Measurements from ENCODE around the gene KSR2.
"Not testable (repeated sequence)": the region's sequence is repeated elsewhere in the genome, so short reads cannot be mapped to it uniquely, and the experiment has no call there.

KSR2 gene

DNA sequence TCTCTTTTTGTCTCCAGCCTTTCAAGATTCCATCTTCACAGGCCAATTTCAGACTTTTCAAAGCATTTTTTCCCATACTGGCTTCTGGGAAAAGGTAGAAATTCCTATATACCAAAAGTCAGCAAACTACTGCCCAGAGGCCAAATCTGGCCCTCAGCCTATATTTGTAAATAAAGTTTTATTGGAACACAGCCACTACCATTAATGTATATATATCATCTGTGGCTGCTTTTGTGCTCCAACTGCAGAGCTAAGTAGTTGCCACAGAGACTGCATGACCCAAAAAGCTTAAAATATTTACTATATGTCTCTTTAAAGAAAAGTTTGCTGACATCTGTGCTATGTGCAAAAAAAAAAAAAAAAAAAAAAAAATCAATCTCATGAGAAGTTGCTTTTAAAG is 76.3 kb downstream of the KSR2 start:
- DNase-seq (ENCODE audit: low read depth, low spot score): no peak

DNA sequence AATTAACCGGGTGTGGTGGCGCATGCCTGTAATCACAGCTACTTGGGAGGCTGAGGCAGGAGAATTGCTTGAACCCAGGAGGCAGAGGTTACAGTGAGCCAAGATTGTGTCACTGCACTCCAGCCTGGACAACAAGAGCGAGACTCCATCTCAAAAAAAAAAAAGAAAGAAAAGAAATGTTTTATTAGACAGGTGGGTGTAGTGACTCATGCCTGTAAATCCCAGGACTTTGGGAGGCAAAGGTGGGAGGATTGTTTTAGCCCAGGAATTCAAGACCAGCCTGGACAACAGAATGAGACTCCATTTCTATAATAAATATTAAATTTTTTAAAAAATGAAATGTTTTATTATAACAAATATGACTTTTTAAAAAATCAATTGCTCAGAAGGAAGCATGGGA is 77.5 kb downstream of the KSR2 start:
- not testable (repeated sequence) for DNase-seq (ENCODE audit: low read depth, low spot score)

DNA sequence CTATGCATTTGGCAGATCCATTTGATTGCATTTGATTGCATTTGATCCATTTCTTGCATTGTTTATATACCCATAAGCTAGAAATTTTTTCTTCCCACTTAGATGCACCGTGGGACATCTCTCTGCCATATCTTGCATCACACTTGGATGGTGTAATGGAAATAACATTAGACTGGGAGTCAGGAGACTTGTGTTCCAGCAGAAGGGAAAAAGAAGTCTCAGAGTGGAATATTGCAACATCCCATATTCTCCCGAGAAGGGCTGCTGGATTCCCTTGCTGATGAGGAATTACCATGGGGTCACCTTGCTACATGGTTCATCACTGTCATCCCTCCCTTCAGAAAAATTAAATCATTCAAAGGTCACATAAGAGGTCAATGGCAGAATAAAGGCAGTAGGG is 78.1 kb downstream of the KSR2 start:
- DNase-seq (ENCODE audit: low read depth, low spot score): no peak

DNA sequence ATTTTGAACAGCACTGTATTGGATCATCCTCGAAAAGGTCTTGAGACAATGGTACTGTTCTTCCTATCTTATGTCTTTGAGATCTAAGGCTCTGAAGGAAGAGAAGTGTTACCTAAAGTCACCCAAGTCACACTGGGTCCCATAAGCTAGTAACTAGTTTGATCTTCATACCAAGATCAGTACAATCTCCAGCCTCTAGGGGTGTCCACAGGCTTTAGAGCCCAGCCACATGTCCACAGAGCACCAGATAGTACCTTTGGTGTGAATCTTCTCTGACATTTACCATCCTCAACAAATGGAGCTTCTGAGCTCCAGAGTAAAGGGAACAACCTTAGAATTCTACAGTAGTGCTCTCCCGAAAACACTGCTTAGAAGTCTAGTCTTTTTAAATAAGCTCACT is 78.7 kb downstream of the KSR2 start:
- DNase-seq (ENCODE audit: low read depth, low spot score): no peak

DNA sequence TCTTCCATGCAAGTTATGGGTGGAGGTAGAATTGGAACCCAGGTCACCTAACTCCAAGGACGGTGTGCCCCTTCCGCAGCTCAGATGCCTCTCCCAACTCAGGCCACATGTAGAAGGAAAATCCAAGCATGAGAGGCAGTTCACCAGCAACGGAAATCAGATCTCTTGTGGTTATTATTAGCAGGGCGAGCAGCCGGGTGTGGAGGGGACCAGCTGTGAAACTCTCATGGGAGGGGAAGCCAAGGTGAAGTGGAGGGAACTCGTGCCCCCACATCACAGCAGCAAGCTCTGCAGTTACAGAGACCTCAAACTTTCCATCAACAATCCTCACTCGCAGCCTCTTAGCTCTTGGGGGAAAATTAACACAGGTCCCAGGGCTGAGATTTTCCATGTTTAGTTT is 79.7 kb downstream of the KSR2 start:
- no peak for DNase-seq (ENCODE audit: low read depth, low spot score)

DNA sequence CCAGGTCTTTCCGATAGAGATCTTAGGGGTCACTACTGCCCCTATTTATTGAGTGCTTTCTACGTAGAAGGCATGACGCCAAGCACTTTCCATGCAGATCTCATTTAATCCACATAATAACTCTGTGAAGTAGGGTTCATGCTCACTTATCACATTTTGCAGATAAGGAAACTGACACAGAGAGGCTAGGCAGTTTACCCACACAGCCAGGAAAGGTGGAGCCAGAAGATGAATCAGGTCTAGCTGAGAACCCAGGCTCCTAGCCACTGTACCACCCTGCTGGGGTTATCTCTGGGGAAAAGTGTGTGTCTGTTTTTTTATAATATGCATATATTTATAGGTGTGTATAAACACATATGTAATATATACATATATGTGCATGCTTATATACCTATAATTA is 83.6 kb downstream of the KSR2 start:
- DNase-seq (ENCODE audit: low read depth, low spot score): no peak

DNA sequence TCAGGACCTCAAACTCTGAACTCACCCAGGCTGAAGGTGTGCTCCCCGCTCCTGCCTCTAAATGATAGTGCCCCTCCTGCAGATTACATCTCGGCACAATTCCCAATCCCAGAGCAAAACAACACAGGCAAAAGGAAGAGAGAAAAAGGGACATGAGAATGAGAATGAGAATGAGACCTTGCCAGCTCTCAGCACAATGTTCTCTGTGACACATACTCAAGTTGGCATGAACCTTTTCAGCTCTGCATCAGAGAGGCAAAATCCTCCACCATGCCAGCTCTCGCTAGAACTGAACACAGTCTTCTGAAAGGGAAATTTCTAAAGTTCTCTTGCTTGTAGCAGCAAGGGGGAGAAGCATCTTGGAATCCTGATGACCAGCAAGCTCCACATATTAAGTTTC is 84.6 kb downstream of the KSR2 start:
- no peak for DNase-seq (ENCODE audit: low read depth, low spot score)

DNA sequence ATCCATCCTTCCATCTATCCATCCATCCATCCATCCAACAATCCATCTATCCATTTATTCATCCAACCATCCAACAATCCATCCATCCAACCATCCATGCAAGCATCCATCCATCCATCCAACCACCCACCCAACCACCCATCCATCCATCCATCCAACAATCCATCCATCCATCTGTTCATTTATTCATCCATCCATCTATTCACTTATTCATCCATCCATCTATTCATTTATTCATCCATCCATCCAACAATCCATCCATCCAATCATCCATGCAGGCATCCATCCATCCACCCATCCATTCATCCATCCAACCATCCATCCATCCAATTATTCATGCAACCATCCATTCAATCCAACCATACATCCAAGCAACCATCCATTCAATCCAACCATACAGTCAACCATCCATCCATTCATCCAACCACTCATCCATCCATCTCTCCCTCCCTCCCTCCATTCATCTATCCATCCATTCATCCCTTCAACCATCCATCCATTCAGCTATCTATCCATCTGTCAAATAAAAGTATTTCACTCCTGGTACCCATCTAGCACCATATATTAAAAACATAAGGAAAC is 86.1 kb downstream of the KSR2 start:
- no peak for DNase-seq (ENCODE audit: low read depth, low spot score)

DNA sequence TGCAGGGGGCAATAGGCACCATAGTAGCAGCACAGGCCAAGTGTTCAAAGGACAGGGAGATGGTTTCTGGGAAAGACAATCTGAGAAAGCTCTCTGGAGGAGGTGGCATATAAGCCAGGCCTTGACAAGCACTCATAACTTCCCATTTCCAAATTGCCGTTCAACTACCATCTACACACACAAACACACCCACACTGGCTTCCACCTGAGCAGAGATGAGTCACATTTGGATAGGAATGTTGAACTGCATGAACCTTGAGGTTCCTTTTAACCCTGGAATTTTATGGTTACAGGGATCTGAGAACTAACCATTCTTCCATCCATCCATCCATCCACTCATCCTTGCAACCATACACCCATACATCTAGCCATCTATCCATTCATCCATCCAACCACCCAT is 86.6 kb downstream of the KSR2 start:
- no peak for DNase-seq (ENCODE audit: low read depth, low spot score)

DNA sequence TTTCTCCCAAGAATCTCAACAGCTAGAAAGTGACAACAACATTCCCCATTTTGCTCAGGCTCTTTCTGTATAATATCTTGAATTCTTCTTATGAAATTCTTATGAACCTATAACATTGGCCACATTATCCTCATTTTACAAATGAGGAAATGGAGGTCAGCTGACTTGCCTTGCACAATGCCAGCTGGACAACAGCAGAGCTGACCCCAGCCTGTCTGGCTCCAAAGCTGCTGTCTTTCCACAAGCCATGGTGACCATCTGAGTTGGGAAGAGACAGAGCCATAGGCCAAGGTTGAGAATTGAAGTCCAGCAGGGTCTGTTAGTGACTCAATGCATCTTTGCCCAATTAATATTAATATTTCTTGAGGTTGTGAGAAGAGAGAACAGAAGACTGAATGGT is 87.3 kb downstream of the KSR2 start:
- DNase-seq (ENCODE audit: low read depth, low spot score): no peak

DNA sequence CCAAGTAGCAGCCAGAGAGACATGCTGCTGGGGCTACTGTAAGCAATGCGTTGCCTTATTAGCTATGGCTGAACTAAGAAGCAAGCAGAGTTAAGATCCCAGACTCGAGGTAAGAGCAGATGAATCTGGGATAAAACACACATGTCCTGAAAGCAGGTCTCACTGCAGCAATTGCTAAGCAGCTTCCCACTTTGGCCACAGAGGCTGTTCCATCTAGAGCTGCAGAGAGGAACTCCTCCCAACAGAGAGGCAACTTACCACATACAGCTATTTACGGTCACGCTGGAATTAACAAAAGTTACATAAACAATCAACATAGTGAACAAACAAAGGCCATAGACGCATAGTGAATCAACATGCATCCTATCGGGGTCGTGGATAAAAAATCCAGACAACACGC is 90.2 kb downstream of the KSR2 start:
- no peak for DNase-seq (ENCODE audit: low read depth, low spot score)

DNA sequence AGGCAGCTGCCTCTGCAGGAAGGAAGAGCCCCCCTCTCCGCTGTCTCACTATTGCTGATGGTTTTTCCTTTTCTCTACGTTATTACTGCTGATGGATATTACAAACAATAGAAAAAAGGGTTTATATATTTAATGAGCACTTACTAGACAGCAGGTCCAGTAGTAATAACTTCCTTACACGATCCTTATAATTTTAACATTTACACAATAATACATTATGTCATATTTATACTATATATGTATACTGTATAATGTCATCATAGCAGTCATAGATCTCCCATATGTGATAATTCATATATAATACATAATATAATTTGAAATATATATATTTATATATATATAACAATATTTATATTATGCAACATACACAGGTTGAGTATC is 92.4 kb downstream of the KSR2 start:
- no peak for DNase-seq (ENCODE audit: low read depth, low spot score)

DNA sequence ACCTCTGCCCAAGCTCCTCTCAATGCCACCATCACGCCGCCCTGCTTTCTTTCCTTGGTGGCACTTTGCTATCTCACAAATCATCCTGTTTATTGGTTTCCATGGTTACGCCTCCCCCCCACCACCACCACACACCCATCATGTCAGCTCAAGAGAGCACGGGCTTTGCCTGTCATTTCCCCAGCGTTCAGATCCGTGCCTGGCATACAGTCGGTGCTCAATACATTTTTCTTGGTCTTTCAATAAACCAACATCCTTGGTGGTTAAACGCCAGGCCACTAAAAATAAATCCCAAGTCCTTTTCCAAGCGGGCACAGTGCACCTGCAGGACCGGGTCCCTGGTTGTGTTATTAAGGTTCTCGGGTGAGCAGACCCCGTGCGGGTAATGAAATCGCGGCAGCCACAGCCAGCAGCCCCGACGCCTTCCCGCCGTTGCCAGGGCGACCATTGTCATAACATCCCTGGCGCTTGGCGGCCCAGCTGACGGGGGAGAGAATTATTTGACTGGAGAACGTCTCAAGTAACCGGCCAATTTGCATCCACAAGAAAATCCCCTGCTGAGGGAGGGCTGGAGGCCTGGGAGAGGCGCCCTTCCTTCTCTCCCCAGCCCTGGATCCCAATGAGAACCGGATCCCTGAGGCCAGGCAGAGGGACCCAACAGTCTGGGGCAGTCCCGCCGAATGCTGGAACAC is 92.9 kb downstream of the KSR2 start:
- peak; percentile 57 for DNase-seq (ENCODE audit: low read depth, low spot score)

DNA sequence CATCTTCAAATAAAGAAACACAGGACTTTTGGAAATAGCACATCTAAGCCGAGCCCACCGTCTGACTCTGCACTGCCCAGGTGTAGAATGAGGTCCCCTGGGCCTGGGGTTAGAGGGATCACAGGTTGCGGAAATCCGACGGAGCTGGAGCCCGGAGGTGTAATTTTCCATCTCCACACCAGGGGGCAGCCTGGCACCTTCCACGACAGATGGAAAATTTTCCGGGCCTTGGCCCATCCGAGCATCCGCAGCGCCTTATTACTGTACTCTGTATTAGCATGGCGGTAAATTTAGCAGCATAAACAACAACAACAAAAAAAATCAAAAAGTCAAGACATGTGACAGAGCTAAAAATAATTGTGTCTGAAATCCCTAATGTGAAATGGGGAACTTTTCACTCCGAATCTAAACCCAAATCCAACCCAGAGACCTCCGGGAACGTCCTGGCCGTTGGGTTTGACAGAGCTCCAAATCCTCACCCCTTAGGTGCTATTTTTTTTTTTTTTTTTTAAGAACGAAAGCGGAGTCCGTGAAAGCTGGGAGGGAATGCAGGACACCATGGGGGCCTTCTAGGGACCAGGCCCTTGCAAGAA is 93.9 kb downstream of the KSR2 start:
- no peak for DNase-seq (ENCODE audit: low read depth, low spot score)

DNA sequence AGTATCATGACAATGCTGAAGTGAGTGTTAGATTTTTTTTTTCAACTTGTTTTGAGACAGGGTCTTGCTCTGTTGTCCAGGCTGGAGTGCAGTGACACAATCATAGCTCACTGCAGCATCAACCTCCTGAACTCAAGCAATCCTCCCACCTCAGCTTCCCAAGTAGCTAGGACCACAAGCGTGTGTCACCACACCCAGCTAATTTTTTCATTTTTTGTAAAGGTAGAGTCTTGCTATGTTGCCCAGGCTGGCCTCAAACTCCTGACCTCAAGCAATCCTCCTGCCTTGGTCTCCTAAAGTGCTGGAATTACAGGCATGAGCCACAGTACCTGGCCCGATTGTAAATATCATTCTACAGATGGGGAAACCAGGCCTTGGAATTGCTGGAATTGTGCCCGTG is 94.6 kb downstream of the KSR2 start:
- not testable (repeated sequence) for DNase-seq (ENCODE audit: low read depth, low spot score)

DNA sequence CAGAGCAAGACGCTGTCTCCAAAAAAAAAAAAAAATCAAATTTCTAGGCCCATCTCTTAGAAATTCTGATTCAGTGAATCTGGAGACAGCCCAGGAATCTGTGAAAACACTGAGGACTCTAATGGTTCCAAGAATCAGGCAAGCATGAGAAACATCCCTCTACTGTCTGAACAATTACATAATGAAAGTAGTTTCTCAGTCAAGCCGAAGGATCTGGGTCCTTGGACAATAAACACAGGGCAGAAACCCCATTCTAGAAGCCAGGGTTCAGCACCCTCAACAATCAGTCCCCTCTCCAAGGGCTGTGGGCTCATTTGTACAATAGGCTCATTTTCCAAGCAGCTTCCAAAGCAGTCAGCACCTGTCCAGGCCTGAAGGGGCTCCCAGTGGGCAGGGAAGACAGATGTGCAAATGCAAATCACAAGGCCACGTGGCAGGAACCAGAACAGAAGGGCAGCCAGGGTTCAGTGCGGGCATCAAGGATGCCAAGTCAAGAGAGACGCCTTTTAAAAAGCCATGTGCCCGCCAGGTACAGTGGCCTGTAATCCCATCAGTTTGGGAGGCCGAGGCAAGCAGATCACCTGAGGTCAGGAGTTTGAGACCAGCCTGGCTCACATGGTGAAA is 96.1 kb downstream of the KSR2 start:
- no peak for DNase-seq (ENCODE audit: low read depth, low spot score)

DNA sequence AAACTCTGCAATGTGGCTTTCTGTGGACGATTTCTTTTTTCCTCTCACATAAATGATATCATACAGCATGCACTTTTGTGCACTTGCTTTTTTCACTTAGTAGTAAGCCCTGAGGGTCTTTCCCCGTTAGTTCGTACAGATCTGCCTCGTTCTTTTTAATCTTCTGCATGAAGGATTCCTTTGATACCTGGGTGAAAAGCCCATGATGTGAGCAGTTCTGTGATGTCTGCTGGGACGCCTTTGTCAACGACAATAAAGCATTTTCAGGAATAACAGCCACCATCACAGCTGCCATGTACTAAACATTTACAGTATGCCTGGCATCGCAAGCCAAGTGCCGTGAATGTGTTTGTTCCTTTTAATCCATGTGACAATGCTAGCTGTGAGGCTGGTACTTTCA is 99.2 kb downstream of the KSR2 start:
- DNase-seq (ENCODE audit: low read depth, low spot score): no peak

DNA sequence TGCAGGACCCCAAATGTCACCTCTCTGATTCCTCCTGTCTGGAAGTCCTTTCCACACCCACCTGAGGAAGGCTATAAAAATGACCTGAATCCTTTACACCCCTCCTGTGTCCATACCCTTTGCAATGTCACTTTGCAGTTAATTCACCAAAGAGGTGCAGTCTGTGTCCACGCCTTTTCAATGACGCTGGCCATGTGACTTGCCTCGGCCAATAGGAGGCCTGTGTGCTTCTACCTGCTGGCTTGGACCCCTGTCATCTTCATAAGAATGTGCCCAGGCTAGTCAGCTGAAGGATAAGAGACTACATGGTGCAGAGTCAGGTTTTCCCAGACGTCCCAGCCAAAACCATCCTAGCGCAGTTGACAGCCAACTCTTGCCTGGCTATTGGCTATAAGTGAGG is 101.4 kb downstream of the KSR2 start:
- no peak for DNase-seq (ENCODE audit: low read depth, low spot score)

DNA sequence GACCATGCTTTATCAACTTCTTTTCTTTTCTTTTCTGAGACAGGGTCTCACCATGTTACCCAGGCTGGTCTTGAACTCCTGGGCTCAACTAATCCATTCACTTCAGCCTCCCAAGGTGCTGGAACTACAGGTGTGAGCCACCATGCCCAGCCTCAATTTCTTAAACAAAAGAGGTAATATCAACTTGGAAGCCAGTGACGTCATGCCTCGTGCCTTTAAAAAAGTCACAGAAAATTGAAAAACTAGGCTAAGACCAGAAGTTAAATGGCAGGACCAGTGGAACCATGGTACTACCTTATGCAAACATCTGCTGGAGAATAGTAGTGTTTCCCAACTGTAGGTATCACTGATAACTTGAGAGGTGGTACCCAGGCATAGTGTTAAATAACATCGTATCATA is 103.3 kb downstream of the KSR2 start:
- no peak for DNase-seq (ENCODE audit: low read depth, low spot score)

DNA sequence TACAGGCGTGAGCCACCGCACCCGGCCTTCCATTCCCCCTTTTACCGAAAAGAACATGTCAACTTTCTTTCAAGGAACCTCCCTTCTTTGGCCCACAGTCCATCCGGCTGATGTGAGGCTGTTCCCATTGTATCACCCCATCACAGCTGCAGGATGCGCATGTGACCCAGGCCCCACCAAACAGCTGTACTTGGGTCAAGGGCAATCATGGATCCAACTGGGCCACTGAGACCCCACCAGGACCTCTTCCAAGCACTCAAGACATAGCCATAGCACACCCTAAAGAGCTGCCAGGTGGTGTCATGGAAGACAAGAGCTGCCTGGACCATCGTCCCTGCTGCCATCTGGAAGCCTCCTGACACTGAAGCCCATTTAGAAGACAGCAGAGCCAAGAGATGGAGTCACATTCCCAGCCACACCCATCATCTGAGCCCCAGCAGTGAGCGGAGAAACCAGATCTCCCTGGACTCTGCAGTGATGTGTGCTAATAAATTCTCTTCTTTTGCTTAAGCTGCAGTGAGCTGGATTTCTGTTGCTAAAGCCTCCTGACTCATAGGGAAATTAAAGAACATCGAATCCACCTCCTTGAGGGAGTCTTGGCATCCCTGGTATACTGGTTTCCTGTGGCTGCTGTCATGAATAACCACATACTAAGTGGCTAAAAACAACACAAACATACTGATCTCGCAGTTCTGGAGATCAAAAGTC is 105.6 kb downstream of the KSR2 start:
- no peak for DNase-seq (ENCODE audit: low read depth, low spot score)

DNA sequence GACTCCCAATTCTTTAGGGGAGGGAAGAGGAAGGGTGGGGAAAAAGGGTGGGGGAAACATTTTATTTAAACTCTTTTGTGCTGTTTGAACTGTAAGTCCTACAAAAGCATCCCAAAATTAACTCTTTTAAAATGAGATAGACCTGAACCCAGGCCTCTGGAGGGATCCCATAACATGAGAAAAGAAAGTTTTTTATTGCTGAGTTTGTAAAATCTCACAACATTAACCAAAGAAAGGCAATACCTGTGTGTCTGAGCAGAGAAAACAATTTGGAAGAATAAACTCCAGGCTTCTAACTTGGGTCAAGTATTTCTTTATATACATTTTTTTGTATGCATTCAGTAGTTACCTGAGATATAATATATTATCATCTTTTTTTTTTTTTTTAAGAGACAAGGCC is 107.1 kb downstream of the KSR2 start:
- DNase-seq (ENCODE audit: low read depth, low spot score): no peak

DNA sequence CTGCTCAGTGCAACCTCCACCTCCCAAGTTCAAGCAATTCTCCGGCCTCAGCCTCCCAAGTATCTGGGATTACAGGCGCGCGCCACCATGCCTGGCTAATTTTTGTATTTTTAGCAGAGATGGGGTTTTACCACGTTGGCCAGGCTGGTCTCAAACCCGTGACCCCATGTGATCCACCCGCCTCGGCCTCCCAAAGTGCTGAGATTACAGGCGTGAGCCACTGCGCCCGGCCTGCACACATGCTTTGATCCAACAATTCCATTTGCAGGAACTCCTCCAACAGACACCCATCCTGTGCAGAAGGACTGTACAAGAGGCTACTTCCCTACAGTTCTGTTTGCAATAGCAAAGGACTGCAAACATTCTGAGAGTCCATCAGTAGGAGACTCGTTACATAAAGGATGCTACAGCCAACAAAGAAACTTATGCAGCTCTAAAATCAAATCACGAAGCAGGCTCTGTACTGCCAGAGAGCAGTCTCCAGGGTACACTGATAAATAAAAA is 108.0 kb downstream of the KSR2 start:
- DNase-seq (ENCODE audit: low read depth, low spot score): not testable (repeated sequence)
